ENCODE measurements around the gene ATP6V0D1. TPM values are rescaled to one million over a fixed set of nuclear protein-coding genes. Genes with fewer than 3 reads are reported as not detected.

The ATP6V0D1 gene
- total and polyA plus RNA-seq, 2 of the 4 experiments (the other 2 are of a cell fraction), result 112 to 124 TPM

DNA sequence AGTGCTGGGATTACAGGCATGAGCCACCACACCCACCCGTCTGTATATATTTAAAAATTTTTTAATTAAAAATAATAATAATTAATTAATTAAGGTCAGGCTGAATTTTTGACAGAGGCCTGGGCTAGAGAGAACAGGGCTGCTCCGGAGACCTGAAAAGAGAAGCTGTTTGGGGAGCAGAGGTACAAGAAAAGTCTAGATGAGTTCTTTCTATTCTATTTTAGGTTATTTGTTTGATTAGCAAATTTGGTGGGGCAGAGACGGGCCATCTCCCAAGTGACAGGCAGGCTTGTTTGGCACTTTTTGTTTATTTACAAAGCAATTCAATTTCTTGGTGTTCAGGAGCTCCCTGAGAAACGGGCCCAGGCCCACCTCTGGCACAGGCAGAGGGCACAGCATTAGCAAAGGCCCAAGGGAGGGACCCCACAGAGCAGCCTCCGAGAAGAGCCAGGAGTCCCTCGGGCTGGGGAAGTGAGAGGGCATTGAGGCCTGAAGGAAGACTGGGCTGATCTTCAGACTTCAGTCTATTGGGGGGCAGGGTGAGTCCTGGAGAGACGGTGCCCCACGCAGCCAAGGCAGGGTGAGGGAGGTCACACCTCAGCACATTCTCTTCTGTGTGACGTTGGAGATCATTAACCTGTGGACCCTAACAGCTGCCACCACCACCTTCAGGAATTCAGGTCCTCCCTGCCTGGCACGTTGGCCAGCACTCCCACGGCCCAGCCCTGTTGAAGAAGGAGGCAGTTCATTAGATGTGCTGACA lies 36.9 kb upstream of the ATP6V0D1 start:
- H3K27me3 ChIP-seq (ENCODE audit: control insufficient read depth, insufficient read depth, low read length), result no peaks in the 10 kb centered on the region
- H2BK15ac ChIP-seq (ENCODE audit: low read depth, low read length), result no peak overlapping the region
- H4K8ac ChIP-seq (ENCODE audit: low read depth in 2 of 2, low read length in 2 of 2), result no peak overlapping the region
- dilution Hi-C loops (cut with HindIII; ENCODE audit: low sequenced_read_pairs, unreplicated experiment), result no loop called here
- H2AFZ ChIP-seq (replicated peaks; ENCODE audit: low read length, poor library complexity), result peak overlapping the region; percentile 27
- H2BK120ac ChIP-seq (ENCODE audit: low read depth, low read length), result 0 out of 2 replicates have a peak overlapping the region, but pooled peaks have one; percentile 23
- no peak overlapping the region for H3K4me2 ChIP-seq (ENCODE audit: low read depth, low read length)
- H3K9me3 ChIP-seq (ENCODE audit: control insufficient read depth, insufficient read depth, low read length), result no peaks in the 10 kb centered on the region
- intact Hi-C loops (cut with micrococcal nuclease), result no loop called here
- peaks cover 4% of the 10 kb centered on the region; the same call in 1 of the 2 replicates for H3K9me1 ChIP-seq (ENCODE audit: insufficient read depth, low read length)
- no peak overlapping the region for H3K14ac ChIP-seq (replicated peaks; ENCODE audit: low read depth, low read length)
- H4K91ac ChIP-seq (ENCODE audit: insufficient read depth, low read depth, low read length), result no peak overlapping the region
- no peaks in the 10 kb centered on the region for H3K79me1 ChIP-seq (ENCODE audit: low read depth in 1 of 2, low read length in 2 of 2)
- H3K18ac ChIP-seq (ENCODE audit: low read depth, low read length), result no peak overlapping the region
- ChIA-PET POLR2A (ENCODE audit: unreplicated experiment) (no interaction called here), CTCF (interaction anchor here (1.2 kb wide), 1 partner anchor 150 kb away, joined by 3 read pairs; no protein-coding TSS in a partner anchor)
- no peak overlapping the region for H2BK20ac ChIP-seq (ENCODE audit: low read depth, low read length)
- peak overlapping the region; percentile 57; the same call in 1 of the 2 replicates for H2AK5ac ChIP-seq (ENCODE audit: low read depth, low read length)
- in situ Hi-C loops (cut with MboI; ENCODE audit: low sequenced_read_pairs), result no loop called here
- H3K27ac ChIP-seq (ENCODE audit: insufficient read depth, low read length), result no peak overlapping the region
- no peak overlapping the region for H2BK5ac ChIP-seq (ENCODE audit: low read depth, low read length, poor library complexity, severe bottlenecking)
- no TSS peak for BruUV-seq (replicated peaks)
- no peak overlapping the region for H3K4me3 ChIP-seq (ENCODE audit: insufficient read depth, low read depth, low read length)
- H2AK9ac ChIP-seq (replicated peaks; ENCODE audit: low read depth, low read length, poor library complexity), result no peak overlapping the region
- DNase-seq, result no peak
- ATAC-seq (ENCODE audit: low read depth), result no peak
- no peak overlapping the region for H3K4ac ChIP-seq (ENCODE audit: low read depth, low read length)
- 58% methylated on average over 3 of the region's 11 CpGs; no CpG with 5 or more reads in 1 of the 2 experiments for WGBS, 2 experiments (ENCODE audit: extremely low coverage in 2 of 2, insufficient read length in 1 of 2)
- no peak overlapping the region for H3K23ac ChIP-seq (ENCODE audit: low read depth, low read length)
- H3K56ac ChIP-seq (ENCODE audit: extremely low read depth, insufficient read depth, low read length), result no peak overlapping the region
- TF ChIP-seq CHD1 (IDR thresholded peaks at IDR 0.05; ENCODE audit: low read depth, low read length), result no peak
- TF ChIP-seq, protein P1, sequence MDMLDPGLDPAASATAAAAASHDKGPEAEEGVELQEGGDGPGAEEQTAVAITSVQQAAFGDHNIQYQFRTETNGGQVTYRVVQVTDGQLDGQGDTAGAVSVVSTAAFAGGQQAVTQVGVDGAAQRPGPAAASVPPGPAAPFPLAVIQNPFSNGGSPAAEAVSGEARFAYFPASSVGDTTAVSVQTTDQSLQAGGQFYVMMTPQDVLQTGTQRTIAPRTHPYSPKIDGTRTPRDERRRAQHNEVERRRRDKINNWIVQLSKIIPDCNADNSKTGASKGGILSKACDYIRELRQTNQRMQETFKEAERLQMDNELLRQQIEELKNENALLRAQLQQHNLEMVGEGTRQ (IDR thresholded peaks at IDR 0.05; ENCODE audit: low read depth, low read length), result no peak
- TF ChIP-seq, protein P2, sequence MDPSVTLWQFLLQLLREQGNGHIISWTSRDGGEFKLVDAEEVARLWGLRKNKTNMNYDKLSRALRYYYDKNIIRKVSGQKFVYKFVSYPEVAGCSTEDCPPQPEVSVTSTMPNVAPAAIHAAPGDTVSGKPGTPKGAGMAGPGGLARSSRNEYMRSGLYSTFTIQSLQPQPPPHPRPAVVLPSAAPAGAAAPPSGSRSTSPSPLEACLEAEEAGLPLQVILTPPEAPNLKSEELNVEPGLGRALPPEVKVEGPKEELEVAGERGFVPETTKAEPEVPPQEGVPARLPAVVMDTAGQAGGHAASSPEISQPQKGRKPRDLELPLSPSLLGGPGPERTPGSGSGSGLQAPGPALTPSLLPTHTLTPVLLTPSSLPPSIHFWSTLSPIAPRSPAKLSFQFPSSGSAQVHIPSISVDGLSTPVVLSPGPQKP (IDR thresholded peaks at IDR 0.05; ENCODE audit: borderline replicate concordance, low read depth, low read length), result no peak
- no peak for TF ChIP-seq MAZ (IDR thresholded peaks at IDR 0.05; ENCODE audit: borderline replicate concordance, low read depth, low read length)
- TF ChIP-seq MAFK (IDR thresholded peaks at IDR 0.05; ENCODE audit: low read depth, low read length), result no peak
- no peak for TF ChIP-seq SMC3 (IDR thresholded peaks at IDR 0.05; ENCODE audit: low read depth, low read length)
- TF ChIP-seq RAD21 (IDR thresholded peaks at IDR 0.05; ENCODE audit: low read length), result no peak
- no peak for TF ChIP-seq BHLHE40 (IDR thresholded peaks at IDR 0.05; ENCODE audit: low read depth, low read length)
- TF ChIP-seq RCOR1 (IDR thresholded peaks at IDR 0.05; ENCODE audit: insufficient replicate concordance, low read length), result no peak
- no peak for TF ChIP-seq FOS (IDR thresholded peaks at IDR 0.05; ENCODE audit: low read depth, low read length)
- no peak for TF ChIP-seq MXI1 (IDR thresholded peaks at IDR 0.05; ENCODE audit: borderline replicate concordance, low read depth, low read length)
- TF ChIP-seq RFX5 (IDR thresholded peaks at IDR 0.05; ENCODE audit: low read depth, low read length), result no peak
- TF ChIP-seq, protein P3, sequence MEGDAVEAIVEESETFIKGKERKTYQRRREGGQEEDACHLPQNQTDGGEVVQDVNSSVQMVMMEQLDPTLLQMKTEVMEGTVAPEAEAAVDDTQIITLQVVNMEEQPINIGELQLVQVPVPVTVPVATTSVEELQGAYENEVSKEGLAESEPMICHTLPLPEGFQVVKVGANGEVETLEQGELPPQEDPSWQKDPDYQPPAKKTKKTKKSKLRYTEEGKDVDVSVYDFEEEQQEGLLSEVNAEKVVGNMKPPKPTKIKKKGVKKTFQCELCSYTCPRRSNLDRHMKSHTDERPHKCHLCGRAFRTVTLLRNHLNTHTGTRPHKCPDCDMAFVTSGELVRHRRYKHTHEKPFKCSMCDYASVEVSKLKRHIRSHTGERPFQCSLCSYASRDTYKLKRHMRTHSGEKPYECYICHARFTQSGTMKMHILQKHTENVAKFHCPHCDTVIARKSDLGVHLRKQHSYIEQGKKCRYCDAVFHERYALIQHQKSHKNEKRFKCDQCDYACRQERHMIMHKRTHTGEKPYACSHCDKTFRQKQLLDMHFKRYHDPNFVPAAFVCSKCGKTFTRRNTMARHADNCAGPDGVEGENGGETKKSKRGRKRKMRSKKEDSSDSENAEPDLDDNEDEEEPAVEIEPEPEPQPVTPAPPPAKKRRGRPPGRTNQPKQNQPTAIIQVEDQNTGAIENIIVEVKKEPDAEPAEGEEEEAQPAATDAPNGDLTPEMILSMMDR (conservative IDR thresholded peaks at IDR 0.05; ENCODE audit: low read depth, low read length), result no peak
- no peak for TF ChIP-seq CEBPB (IDR thresholded peaks at IDR 0.05; ENCODE audit: low read depth, low read length)
- no peak for TF ChIP-seq POLR2A (IDR thresholded peaks at IDR 0.05; ENCODE audit: low read depth, low read length)
- peaks cover 6% of the 10 kb centered on the region for H3K4me1 ChIP-seq (ENCODE audit: control insufficient read depth, insufficient read depth, low read length)
- H4K20me1 ChIP-seq (ENCODE audit: insufficient read depth, low read length), result peaks cover 3% of the 10 kb centered on the region; the same call in 1 of the 2 replicates
- H3K36me3 ChIP-seq (ENCODE audit: control insufficient read depth, insufficient read depth, low read length), result no peaks in the 10 kb centered on the region
- no peak overlapping the region for H4K5ac ChIP-seq (ENCODE audit: low read depth, low read length)
- no peak overlapping the region for H3K9ac ChIP-seq (ENCODE audit: low read depth, low read length)
